Fibroblast of skin of abdomen (primary cell): ENCODE results near the gene PDE11A.

Source experiments
- DNase-seq: peaks from one replicate; pipeline ENCODE4 v3.0.0-alpha.2; 2013

PDE11A gene

GRCh38 chr2:177688844-177689243 is 383.7 kb downstream of the PDE11A start:
- DNase-seq: no peak

- no peak for DNase-seq
Measured at GRCh38 chr2:177683661-177684069, 388.9 kb downstream of the PDE11A start.

GRCh38 chr2:177682836-177683660 is 389.5 kb downstream of the PDE11A start:
- no peak for DNase-seq

- no peak for DNase-seq
Measured at GRCh38 chr2:177682006-177682405, 390.6 kb downstream of the PDE11A start.

- no peak for DNase-seq
Measured at GRCh38 chr2:177680866-177681712, 391.5 kb downstream of the PDE11A start.

- DNase-seq: no peak
Measured at GRCh38 chr2:177679611-177680605, 392.7 kb downstream of the PDE11A start.

- DNase-seq: no peak
Measured at GRCh38 chr2:177678939-177679338, 393.6 kb downstream of the PDE11A start.

- DNase-seq: no peak
Measured at GRCh38 chr2:177676636-177677035, 395.9 kb downstream of the PDE11A start.

- DNase-seq: no peak
Measured at GRCh38 chr2:177675825-177676224, 396.8 kb downstream of the PDE11A start.

- DNase-seq: no peak
Measured at GRCh38 chr2:177675350-177675821, 397.2 kb downstream of the PDE11A start.

- DNase-seq: no peak
Measured at GRCh38 chr2:177673602-177674595, 398.7 kb downstream of the PDE11A start.

GRCh38 chr2:177671662-177672061 is 400.9 kb downstream of the PDE11A start:
- no peak for DNase-seq

- DNase-seq: no peak
Measured at GRCh38 chr2:177670791-177671535, 401.6 kb downstream of the PDE11A start.

GRCh38 chr2:177669625-177670330 is 402.8 kb downstream of the PDE11A start:
- no peak for DNase-seq

GRCh38 chr2:177669201-177669600 is 403.4 kb downstream of the PDE11A start:
- DNase-seq: no peak

GRCh38 chr2:177668617-177669016 is 404.0 kb downstream of the PDE11A start:
- DNase-seq: no peak

- no peak for DNase-seq
Measured at GRCh38 chr2:177667626-177668025, 405.0 kb downstream of the PDE11A start.

- DNase-seq: peak; percentile 10
Measured at GRCh38 chr2:177666408-177666807, 406.2 kb downstream of the PDE11A start.

- DNase-seq: no peak
Measured at GRCh38 chr2:177665948-177666347, 406.6 kb downstream of the PDE11A start.

GRCh38 chr2:177665328-177665727 is 407.2 kb downstream of the PDE11A start:
- DNase-seq: no peak
